COLO829 (cell line): ENCODE measurements around the gene DCHS1.

Source experiments
- DNase-seq: peaks from one replicate; pipeline ENCODE4 v3.0.0; 2012; ENCODE audit warnings: low spot score

The DCHS1 gene

GRCh38 chr11:6646071-6646470 is 9.5 kb downstream of the DCHS1 start:
- no peak for DNase-seq

- DNase-seq = no peak
Observed at GRCh38 chr11:6642957-6643356, 12.7 kb downstream of the DCHS1 start.

DNA sequence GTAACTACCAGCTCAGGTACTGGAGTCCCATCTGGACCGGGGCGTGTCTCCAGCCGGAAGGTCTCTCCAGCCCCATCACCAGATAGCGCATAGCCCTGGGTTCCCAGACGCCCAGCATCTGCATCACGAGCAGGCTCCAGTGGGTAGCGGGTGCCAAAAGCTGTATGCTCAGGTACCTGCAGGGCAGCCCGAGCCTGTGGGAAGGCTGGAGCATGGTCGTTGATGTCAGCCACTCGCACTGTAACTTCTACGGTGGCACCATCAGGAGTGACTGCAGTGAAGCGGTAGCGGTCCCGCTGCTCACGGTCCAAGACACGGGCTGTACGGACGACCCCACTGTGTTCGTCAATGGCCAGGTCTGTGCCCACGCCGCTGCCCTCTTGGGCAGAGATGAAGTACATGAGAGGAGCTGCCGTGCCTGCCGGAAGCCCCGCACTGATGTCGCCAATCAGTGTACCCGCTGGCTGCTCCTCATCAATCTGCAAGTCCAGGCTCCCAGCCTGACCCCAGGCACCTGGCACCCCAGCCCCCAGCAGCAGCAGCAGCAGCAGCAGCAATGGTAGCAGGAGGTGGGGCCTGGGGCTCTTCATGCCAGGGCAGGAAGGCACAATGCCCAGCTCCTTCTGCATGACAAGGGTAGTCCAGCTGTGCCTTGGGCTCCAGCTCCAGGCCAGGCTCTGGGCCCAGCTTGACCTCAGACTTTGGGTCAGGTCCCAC is 14.5 kb downstream of the DCHS1 start:
- no peak for DNase-seq

GRCh38 chr11:6640036-6640984 is 15.3 kb downstream of the DCHS1 start:
- DNase-seq = no peak

DNA sequence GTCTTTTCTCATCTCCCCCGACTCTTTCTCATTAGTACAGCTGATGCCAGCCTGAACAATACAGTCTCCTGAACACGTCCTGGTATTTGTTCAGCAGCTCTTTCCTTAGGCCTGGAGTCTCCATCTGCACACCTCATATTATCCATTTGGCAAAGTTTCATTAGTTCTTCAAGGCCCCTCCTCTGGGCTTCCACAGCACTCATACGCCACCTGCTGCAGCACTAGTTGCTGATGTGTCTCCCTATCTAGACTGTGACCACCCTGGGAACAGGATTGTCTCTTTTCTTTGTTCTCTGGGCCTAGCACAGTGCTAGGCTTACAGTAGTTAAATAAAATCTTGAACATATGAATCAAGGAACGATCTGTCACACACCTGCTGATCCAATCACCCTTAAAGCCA is 17.2 kb downstream of the DCHS1 start:
- no peak for DNase-seq

DNA sequence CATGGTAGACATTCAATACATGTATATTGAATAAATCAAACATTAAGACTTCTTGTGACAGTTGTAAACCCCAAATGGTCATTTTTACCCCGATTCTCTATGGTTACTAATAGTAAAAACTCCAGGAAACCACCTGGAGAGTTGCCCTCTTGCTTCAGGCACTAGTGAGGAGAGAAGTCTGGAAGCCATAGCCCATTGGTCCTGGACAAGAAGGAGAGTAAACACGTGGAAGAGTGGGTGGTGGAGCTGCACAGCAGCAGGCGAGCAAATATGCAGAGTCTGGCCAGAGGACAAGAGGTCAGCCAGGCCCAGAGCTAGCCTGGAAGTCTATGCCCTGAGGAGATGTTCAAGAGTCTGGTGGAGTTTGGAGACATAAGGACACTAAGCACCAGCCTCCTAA is 17.7 kb downstream of the DCHS1 start:
- DNase-seq = peak; percentile 21

DNA sequence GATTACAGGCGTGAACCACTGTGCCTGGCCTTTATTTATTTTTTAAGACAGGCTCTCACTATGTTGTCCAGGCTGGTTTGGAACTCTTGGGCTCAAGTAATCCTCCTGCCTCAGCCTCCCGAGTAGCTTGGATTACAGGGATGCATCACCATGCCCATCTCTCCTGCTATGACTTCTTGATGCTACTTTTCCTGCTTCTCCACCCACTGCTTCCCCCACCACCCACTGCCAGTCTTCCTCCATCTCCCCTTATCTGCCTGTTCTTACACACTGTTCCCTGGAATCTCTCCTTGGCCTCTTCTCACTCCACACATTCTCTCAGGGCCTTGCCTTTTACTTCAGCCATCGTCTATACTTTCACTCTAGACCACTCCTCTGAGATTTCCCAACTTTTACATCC is 19.1 kb downstream of the DCHS1 start:
- no peak for DNase-seq

GRCh38 chr11:6635082-6635932 is 20.3 kb downstream of the DCHS1 start:
- peak; percentile 70 for DNase-seq

DNA sequence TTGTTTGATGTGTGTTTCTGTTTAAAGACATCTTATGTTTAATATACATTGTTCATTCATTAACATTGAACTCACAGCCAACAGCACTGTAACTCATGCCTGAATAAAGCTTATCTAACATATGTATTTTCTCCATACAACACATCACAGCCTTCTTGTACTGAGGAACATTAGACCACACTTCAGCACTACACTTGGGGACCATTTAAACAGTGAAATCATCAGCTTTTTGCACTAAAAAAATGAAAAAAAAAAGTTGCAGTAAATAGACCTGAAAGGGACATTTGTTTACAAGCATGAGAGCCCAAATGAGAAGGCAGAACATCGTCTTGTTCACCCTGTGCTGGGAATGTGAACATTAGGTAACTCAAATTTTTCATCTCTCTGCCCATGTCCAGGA is 21.1 kb downstream of the DCHS1 start:
- DNase-seq = no peak

GRCh38 chr11:6633422-6634408 is 21.9 kb downstream of the DCHS1 start:
- no peak for DNase-seq

GRCh38 chr11:6632116-6633073 is 23.2 kb downstream of the DCHS1 start:
- DNase-seq = no peak

GRCh38 chr11:6631361-6631890 is 24.2 kb downstream of the DCHS1 start:
- no peak for DNase-seq

- no peak for DNase-seq
Observed at GRCh38 chr11:6630632-6631291, 24.8 kb downstream of the DCHS1 start.

DNA sequence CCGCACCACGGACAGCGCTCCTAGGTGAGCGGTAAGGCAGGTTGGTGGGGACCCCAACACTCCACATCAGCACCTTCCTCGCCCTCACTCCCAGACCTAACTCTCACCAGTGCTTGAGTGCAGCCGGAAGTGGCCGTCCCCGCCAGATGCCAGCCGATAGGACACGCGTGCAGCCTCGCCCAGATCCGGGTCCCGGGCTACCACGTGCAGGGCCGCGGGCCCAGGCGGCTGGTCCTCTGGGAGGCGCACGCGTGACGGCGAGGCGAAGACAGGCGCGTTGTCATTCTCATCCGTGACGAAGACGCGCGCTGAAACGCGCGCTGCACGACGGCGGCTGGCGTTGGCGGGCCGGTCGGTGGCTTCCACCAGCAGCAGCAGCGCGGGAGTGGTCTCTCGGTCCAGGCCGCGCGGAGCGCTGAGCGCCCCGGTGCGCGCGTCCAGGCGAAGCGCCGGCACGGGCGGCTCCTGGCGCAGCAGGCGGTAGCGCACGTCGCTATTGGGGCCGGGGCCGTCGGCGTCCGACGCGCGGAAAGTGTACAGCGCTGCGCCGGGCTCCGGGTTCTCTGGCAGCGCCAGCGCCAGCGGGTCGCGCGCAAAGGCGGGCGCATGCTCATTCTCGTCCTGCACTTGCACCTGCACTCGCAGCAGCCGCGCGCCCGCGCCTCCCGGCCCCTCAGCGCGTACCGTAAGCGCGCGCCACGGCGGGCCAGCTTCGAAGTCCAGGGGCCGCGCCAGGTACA is 25.5 kb downstream of the DCHS1 start:
- DNase-seq = no peak

- no peak for DNase-seq
Observed at GRCh38 chr11:6629573-6629891, 26.1 kb downstream of the DCHS1 start.

DNA sequence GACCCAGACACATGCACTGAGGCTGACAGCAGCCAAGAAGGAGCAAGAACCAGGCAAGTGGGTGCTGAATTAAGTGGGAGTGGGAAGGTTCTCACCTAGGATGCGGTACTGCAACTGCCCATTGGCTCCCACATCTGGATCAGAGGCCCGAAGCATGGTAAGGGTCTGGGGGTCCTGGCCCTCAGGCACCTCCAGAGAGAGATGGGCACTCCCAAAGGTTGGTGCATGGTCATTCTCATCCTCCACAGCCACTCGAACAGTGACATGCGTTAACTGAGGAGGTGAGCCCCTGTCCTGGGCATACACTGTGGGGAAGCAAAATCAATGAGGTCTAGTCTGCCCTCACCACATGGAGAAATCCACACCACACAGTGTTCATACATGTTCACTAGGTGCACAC is 27.1 kb downstream of the DCHS1 start:
- DNase-seq = no peak

GRCh38 chr11:6627762-6628241 is 27.8 kb downstream of the DCHS1 start:
- no peak for DNase-seq

DNA sequence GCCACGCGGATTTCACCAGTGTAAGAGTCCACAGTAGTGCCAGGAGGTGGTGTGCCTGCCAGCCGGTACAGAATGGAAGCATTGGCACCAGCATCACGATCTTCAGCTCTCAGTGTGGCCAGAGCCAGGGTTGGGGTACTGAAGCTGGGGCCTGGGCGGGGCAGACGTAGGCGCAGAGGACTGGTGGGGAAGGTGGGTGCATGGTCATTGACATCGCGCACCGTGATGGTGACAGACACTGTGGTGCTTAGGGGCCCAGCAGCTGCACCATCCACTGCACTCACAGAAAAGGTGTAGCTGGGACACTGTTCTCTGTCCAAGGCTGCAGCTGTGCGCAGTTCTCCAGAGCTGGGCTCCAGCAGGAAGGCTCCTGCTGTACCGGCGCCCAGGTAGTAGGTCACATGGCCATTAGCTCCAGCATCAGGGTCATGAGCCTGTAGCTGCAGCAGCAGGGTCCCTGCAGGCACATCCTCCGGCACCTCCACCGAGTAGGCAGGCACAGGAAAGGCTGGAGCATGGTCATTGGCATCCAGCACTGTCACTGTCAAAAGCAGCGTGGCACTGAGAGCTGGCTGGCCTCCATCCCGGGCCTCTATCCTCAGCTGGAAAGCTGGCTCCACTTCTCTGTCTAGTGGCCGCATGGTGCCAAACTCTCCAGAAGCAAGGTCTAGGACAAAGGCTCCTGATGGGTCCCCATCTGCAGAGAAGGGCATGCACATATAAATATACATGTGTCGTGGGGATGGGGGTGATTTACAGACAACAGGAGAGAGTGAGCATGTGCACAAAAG is 28.4 kb downstream of the DCHS1 start:
- DNase-seq = no peak
